ENCODE results near the gene HAP1.

GRCh38 chr17:41680426-41681040 is 53.9 kb downstream of the HAP1 start:
- TF ChIP-seq POLR2A (IDR thresholded peaks at IDR 0.05; ENCODE audit: low read length) (no peak), GATA1 (IDR thresholded peaks at IDR 0.05; ENCODE audit: low read depth, low read length) (no peak)
